Nephron (organoid): Measurements from ENCODE around the gene RBM48.

Experiments
- H3K27ac Mint-ChIP-seq, 3 experiments: 2 replicates each; pipeline ENCODE4 v1.8.0; 2020; ENCODE audit warnings: mixed read lengths in 3 of 3, mild to moderate bottlenecking in 2 of 3, moderate library complexity in 1 of 3
- H3K27me3 Mint-ChIP-seq: 2 replicates; pipeline ENCODE4 v1.8.0; 2021; ENCODE audit warnings: low read depth, mild to moderate bottlenecking, moderate library complexity, mixed read lengths
- H3K36me3 Mint-ChIP-seq: 2 replicates; pipeline ENCODE4 v1.8.0; 2020; ENCODE audit warnings: low read depth, mixed read lengths
- H3K4me1 Mint-ChIP-seq: 2 replicates; pipeline ENCODE4 v1.8.0; 2020; ENCODE audit warnings: mixed read lengths
- H3K4me3 Mint-ChIP-seq, 3 experiments: 2 replicates each; pipeline ENCODE4 v1.8.0; 2020; ENCODE audit warnings: mild to moderate bottlenecking in 3 of 3, mixed read lengths in 3 of 3, moderate library complexity in 2 of 3
- H3K9me3 Mint-ChIP-seq: 2 replicates; pipeline ENCODE4 v1.8.0; 2020; ENCODE audit warnings: mixed read lengths
- TF ChIP-seq, protein P1 (sequence below), 3 experiments: fragments of 200-600 bp; sonication (generic); IDR thresholded peaks; one replicate each; pipeline ENCODE4 v1.5.0; 2021; ENCODE audit warnings: antibody characterized with exemption in 3 of 3; ENCODE audit not compliant: unreplicated experiment in 3 of 3

The RBM48 gene

DNA sequence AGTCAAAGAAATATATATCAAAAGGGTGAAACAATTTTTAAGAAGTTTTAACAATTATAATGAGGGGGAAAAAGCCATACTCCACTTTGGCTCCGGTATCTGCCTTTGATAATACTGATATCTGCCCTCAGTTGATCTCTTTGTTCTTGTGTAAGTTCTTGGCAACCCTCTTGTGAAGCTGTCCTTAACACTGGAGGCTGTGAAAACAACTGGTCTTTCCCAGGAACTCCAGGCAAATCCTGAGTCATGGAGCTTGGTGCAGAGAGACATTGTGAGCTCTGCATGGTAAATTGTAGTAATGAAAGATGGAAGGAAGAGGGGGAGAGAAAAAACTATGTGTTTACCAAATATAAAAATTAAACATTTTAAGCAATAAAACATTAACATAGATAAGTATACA, 39.0 kb upstream of the RBM48 start:
- Mint-ChIP-seq H3K27me3 (no peaks in the 10 kb centered on the region), H3K4me3 (no peak overlapping the region), H3K4me1 (no peaks in the 10 kb centered on the region), H3K36me3 (peaks cover 49% of the 10 kb centered on the region), H3K27ac (no peak overlapping the region), H3K9me3 (no peaks in the 10 kb centered on the region)
- TF ChIP-seq, protein P1, sequence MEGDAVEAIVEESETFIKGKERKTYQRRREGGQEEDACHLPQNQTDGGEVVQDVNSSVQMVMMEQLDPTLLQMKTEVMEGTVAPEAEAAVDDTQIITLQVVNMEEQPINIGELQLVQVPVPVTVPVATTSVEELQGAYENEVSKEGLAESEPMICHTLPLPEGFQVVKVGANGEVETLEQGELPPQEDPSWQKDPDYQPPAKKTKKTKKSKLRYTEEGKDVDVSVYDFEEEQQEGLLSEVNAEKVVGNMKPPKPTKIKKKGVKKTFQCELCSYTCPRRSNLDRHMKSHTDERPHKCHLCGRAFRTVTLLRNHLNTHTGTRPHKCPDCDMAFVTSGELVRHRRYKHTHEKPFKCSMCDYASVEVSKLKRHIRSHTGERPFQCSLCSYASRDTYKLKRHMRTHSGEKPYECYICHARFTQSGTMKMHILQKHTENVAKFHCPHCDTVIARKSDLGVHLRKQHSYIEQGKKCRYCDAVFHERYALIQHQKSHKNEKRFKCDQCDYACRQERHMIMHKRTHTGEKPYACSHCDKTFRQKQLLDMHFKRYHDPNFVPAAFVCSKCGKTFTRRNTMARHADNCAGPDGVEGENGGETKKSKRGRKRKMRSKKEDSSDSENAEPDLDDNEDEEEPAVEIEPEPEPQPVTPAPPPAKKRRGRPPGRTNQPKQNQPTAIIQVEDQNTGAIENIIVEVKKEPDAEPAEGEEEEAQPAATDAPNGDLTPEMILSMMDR (IDR thresholded peaks at IDR 0.05; ENCODE audit: unreplicated experiment in 3 of 3) = no peak

DNA sequence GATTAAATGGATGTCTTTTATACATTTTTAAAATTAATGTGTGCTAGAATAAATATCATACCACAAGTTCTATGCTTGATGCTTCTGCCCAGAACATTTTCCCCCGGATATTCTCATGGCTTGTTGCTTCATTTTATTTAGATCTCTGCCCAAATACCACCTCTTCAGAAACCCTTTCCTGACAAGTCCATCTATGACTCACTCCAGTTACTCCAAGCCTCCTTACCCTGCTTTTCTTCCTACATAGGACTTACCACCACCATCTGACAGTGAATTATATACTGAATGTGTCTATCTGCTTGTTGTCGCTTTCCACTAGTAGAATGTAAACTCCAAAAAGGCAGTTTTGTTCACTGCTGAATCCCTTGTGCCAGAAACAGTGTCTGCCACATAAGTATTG, 31.7 kb upstream of the RBM48 start:
- Mint-ChIP-seq H3K27me3 (no peaks in the 10 kb centered on the region), H3K36me3 (peaks cover 51% of the 10 kb centered on the region), H3K9me3 (no peaks in the 10 kb centered on the region), H3K4me3 (no peak overlapping the region), H3K27ac (no peak overlapping the region), H3K4me1 (no peaks in the 10 kb centered on the region)
- TF ChIP-seq, protein P1 (IDR thresholded peaks at IDR 0.05; ENCODE audit: unreplicated experiment in 3 of 3) = no peak

DNA sequence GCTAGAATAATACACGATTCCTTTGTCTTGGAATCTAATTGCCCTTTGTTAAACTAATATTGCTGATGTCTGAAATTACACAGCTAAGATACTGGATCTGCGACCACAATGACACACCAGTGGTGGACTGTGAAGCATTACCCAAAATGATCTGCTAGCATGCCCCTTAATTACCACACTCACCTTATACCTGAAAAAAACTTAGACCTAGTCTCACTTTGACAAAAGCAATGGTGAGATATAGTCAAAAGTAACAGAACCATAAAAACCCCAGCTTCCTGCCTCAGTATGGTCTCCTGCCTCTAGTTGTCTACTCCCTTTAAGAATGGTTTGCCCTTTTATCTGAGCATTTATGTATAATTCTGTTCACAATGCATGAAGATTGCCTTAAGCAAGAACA, 30.0 kb upstream of the RBM48 start:
- no peak overlapping the region for H3K27ac Mint-ChIP-seq
- no peaks in the 10 kb centered on the region for H3K9me3 Mint-ChIP-seq
- no peaks in the 10 kb centered on the region for H3K27me3 Mint-ChIP-seq
- H3K36me3 Mint-ChIP-seq = peaks cover 52% of the 10 kb centered on the region
- TF ChIP-seq, protein P1 (IDR thresholded peaks at IDR 0.05; ENCODE audit: unreplicated experiment in 3 of 3) = no peak
- H3K4me1 Mint-ChIP-seq = no peaks in the 10 kb centered on the region
- H3K4me3 Mint-ChIP-seq = no peak overlapping the region

DNA sequence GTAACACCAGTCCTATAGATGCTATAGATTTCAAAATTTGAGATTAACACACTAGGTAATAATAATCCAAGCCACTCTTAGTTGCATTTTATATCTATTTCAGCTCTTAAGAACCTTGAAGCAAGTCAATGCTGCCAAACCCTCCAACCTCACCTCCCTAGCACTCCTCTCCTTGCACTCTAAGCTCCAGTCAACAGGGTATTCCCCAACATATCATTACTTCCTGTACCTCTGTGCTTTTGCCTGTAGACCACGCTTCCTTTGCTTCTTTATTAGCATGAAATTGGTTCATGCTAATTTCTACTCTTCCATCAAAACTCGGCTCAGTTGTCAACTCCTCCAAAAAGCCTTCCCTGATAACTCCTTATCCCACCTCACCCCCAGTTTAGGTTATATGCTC, 24.8 kb upstream of the RBM48 start:
- H3K9me3 Mint-ChIP-seq = no peaks in the 10 kb centered on the region
- H3K4me3 Mint-ChIP-seq = no peak overlapping the region
- TF ChIP-seq, protein P1 (IDR thresholded peaks at IDR 0.05; ENCODE audit: unreplicated experiment in 3 of 3) = no peak
- H3K36me3 Mint-ChIP-seq = peaks cover 58% of the 10 kb centered on the region
- no peaks in the 10 kb centered on the region for H3K4me1 Mint-ChIP-seq
- H3K27ac Mint-ChIP-seq = no peak overlapping the region
- no peaks in the 10 kb centered on the region for H3K27me3 Mint-ChIP-seq

DNA sequence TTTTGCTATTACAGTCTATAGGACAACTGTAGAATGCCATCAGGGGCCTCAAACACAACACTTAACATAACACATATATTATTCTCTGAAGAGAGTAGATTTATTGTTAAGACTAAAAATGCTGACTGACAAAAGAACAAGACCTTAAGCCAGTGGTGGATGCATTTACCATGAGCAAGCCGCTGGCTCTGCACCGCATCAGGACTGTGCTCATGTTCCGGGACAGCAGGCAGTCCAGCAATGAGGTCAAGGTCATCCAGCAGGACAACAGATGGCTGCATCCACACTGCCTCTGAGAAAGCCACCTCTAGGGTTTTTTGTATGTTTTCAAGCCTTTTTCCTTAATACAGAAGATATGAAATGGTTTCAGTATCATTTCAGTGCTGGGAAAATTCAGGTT, 24.0 kb upstream of the RBM48 start:
- peaks cover 55% of the 10 kb centered on the region for H3K36me3 Mint-ChIP-seq
- H3K4me1 Mint-ChIP-seq = no peaks in the 10 kb centered on the region
- H3K27me3 Mint-ChIP-seq = no peaks in the 10 kb centered on the region
- H3K9me3 Mint-ChIP-seq = no peaks in the 10 kb centered on the region
- no peak overlapping the region for H3K27ac Mint-ChIP-seq
- H3K4me3 Mint-ChIP-seq = no peak overlapping the region
- TF ChIP-seq, protein P1 (IDR thresholded peaks at IDR 0.05; ENCODE audit: unreplicated experiment in 3 of 3) = no peak

DNA sequence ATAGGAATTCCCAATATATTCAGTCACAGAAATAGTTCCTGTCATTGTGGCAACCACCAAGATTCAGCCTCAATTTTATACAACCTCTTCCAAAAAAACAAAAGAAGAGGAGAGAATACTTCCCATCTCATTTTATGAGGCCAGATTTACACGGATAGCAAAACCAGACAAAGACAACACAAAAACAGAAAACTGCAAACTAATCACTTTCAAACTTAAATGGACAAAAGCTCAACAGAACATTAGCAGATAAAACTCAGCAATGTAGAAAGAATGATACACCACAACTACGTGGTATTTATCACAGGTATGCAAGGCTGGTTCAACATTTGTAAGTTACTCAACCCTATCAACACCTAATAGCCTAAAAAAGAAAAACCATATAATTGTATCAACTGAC, 22.2 kb upstream of the RBM48 start:
- no peaks in the 10 kb centered on the region for H3K4me1 Mint-ChIP-seq
- TF ChIP-seq, protein P1 (IDR thresholded peaks at IDR 0.05; ENCODE audit: unreplicated experiment in 3 of 3) = no peak
- H3K27ac Mint-ChIP-seq = no peak overlapping the region
- H3K27me3 Mint-ChIP-seq = no peaks in the 10 kb centered on the region
- H3K9me3 Mint-ChIP-seq = no peaks in the 10 kb centered on the region
- H3K4me3 Mint-ChIP-seq = no peak overlapping the region
- H3K36me3 Mint-ChIP-seq = peaks cover 43% of the 10 kb centered on the region
